ENCODE data around the gene ATG2A.

The ATG2A gene

GRCh38 chr11:64916775-64917662, at the start of gene ATG2A:
TSS of gene ATG2A (minus strand) at chr11:64917209. CDS start at chr11:64917135, 74 bp downstream.
- DNase-seq (ENCODE audit: low spot score), result peak; percentile 100

DNA sequence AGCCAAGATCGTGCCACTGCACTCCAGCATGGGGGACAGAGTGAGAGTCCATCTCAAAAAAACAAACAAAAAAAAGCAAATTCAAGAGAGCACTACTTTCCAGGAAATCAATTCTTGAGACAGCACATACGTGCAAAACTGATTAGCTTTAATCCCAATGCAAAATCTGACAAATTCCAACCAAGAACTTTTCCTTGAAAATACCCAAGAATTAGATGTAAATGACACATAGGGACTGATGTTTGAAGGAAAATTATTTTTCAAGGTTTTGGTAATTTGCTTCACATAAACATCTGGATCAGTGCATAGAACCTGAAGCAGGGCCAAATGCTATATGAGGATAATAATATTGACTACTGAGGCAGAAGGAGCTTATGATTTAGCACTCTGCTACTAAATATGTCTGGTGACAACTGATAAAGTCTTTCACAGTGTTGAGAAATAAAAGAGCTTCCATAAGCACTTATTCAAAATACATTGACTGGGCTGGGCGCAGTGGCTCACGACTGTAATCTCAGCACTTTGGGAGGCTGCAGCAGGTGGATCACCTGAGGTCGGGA, 46.1 kb upstream of the ATG2A start:
- no peak for DNase-seq (ENCODE audit: low spot score)

DNA sequence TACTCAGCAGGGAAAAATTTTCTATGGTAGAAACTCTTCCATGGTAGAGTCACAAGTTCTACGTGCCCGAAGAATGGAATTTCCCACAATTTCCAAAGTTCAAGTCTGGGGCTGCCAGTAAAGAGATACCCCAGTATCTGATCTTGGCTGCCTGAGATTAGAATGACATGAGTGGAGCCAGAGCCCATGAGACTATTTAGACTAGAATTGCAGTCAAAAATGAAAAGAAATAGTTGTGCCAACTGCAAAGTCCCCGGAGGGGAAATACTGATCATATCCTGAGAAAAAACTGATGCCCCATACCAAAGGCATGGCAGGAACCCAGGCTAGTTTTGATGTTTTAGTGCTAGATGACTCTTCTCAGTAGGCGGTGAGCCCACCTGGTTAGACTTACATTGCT, 43.7 kb upstream of the ATG2A start:
- DNase-seq (ENCODE audit: low spot score), result no peak

GRCh38 chr11:64959498-64959897, 42.5 kb upstream of the ATG2A start:
- DNase-seq (ENCODE audit: low spot score), result no peak

- no peak for DNase-seq (ENCODE audit: low spot score)
These were observed 37.2 kb upstream of the ATG2A start for GRCh38 chr11:64954201-64954600.

DNA sequence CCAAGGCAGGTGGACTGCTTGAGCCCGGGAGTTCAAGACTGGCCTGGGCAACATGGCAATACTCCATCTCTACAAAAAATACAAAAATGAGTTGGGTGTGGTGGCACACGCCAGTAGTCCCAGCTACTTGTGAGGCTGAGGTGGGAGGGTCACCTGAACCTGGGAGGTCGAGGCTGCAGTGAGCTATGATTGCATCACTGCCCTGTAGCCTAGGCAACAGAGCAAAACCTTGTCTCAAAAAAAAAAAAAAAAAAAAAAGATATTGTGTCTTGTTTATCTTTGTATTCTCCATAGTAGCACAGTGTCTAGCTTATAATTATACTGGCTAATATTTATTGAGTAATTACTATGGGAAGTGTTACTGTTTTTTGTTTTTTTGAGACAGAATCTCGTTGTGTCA, 34.5 kb upstream of the ATG2A start:
- no peak for DNase-seq (ENCODE audit: low spot score)

GRCh38 chr11:64947208-64947814, 30.3 kb upstream of the ATG2A start:
- no peak for DNase-seq (ENCODE audit: low spot score)

DNA sequence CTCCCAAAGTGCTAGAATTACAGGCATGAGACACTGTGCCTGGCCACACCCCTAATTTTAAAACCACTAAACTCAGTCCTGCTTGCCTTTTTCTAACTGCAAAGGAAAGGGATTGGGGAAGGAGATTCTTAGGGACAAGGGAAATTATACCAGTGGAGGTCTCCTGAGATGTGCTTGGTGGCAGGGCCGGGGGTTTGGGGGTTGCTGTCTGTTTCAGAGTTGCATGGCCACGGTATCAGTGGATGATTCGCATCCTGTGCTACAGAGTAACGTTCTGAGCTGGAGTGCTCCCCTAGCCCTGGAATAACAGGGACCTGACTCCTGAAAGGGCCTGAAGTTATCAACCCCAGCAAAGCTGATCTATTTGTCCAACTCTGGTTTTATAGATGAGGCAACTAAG, 19.5 kb upstream of the ATG2A start:
- no peak for DNase-seq (ENCODE audit: low spot score)

- no peak for DNase-seq (ENCODE audit: low spot score)
These were observed 18.5 kb upstream of the ATG2A start, which contains the start of gene GPHA2 for GRCh38 chr11:64935359-64936081. TSS of gene GPHA2 (minus strand) at chr11:64935893. CDS start at chr11:64935460, 433 bp downstream.

DNA sequence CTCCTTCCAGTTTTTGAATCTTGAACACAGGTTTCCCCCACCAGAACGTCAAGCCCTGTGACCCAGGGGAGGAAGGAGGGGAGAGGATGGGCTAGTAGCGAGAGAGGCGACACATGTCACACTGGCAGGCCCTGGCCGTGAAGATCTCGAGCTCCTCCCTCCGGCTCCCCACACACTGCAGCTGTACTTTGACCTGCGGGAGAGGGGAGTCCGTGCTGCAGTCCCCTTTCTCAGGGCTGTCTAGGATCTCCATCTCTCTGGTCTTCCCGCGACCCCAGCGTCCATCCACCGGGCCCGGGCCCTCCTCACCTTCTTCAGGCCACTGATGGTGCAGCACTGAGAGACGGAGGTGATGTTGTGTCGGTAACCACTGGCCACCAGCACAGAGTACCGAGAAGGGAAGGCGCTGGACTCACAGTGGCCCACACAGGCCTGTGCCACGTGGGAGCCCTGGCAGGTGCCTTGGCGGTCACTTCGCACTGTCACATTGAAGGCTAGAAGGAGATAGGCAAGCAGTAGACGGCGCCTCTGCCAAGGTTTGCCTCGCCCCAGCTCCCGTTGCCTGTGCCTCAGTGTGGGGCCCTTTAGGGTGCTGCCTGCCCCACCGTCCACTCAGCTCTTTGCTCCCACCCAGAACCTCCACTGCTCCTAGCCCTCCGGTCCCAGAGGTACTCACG, 17.8 kb upstream of the ATG2A start:
- DNase-seq (ENCODE audit: low spot score), result no peak

DNA sequence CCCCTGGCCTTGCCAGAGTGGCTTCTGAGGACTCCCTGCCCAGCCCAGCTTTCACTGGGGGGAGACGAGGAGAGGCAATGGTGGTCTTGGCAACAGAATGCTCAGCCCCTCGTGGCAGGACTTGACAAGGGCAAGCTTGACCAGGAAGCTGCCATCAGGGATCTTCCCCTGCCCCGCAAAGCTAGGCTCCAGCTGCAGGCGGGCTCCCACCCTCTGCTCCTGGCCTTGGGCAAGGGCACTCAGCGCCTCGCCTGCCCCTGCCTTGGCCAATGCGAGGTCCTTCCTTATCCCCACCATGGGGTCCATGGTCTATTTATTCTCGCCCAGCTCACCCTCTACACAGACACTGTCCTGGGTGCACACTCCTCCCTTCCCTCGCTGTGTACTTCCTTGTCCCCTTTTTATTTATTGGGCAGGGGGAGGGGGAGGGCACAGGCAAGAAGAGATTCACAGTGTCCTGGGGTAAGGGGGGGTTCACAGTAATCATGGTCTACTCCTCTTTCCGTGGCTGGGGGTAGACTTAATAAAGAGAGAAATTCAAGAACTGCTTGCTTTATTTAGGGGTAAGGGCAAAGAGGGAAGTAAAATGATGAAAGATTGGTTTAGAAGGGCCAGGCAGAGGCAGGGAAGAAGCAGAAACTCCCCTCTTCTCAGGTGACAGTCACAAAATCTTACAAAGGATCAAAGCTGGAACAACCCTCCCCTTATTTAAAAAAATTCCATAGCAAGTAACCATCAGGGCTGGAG, 17.1 kb upstream of the ATG2A start:
- DNase-seq (ENCODE audit: low spot score), result no peak

DNA sequence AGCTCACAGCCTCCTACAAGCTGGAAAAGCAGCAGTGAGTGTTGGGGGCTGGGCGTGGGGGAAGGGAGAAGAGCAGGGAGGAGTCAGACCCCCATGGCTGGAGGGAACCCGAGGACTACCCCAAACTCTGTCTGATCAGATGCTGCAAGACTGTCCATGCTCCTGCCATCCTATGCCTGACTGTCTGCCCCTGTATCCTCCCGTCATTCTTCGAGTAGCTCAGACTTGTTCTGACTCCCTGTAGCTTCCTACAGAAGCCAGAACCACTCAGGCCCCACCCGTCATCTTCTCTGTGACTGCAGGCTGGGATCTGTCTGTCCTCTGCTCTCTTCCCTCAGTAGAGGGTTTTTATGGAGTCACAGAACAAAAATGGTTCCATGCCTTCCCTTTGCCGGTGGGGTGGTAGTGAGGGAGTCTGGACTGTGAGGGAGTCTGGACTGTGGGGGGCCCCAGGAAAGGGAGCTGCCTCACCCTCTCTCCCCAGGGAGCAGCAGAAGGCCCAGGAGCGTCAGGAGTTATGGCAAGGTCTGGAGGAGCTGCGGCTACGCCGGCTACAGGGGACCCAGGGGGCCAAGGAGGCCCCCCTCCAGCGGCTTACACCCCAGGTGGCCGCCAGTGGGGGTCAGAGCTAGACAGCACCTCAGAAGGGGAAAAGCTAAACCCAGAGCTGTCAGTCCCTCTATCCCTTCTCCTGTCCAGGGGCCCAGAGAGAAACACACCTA, 16.4 kb upstream of the ATG2A start:
- no peak for DNase-seq (ENCODE audit: low spot score)

- no peak for DNase-seq (ENCODE audit: low spot score)
These were observed 15.3 kb upstream of the ATG2A start for GRCh38 chr11:64932324-64932723.

DNA sequence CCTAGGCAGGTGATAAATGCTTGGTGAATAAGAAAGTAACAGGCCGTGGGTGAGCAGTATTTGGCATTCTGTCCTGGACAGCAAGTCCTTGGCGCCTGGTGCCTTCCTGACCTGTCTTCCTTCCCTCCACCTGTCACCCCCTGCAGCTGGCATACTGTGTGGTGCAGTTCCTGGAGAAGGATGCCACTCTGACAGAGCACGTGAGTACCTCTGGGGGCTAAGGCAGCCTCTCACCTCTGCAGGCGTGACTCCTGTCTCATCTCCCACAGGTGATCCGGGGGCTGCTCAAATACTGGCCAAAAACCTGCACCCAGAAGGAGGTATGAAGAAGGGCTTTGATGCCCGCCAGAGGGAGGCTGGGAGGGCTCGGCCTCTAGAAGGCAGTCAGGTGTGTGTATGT, 14.3 kb upstream of the ATG2A start:
- DNase-seq (ENCODE audit: low spot score), result no peak

DNA sequence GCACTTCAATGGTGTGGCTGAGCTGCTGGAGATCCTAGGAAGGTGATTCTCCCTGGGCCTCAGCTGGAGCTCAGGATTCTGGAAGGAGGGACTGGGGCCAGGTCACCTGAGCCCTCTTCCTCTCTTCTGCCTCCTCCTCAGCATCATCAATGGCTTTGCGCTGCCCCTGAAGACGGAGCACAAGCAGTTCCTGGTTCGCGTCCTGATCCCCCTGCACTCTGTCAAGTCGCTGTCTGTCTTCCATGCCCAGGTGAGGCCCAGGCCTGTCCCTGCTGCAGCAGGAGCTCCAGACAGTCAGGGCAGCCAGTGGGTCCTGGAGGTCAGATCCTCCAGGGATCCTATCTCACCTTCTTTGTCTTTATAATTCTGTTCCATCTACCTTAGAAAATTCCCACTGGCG, 13.3 kb upstream of the ATG2A start:
- no peak for DNase-seq (ENCODE audit: low spot score)

- no peak for DNase-seq (ENCODE audit: low spot score)
These were observed 12.6 kb upstream of the ATG2A start for GRCh38 chr11:64929625-64930024.

DNA sequence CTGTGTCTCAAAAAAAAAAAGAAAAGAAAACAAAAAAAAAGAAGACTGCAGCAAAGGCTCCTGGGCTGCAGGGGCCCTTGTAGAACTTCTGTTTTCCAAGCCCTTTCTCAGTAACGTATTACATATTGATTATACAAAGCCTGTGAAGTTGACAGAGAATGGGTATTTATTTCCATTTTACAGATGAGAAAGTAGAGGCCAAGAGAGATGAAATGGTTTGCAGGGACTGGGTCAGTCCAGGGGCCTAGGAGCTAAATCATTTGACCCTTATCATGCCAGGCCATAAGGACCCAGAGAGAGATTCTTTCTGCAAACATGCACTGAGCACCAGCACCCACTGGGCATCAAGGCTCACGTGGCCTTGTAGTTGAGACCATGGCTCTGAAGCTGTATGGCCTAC, 11.9 kb upstream of the ATG2A start:
- DNase-seq (ENCODE audit: low spot score), result no peak

- DNase-seq (ENCODE audit: low spot score), result no peak
These were observed 9.7 kb upstream of the ATG2A start for GRCh38 chr11:64926689-64927088.

DNA sequence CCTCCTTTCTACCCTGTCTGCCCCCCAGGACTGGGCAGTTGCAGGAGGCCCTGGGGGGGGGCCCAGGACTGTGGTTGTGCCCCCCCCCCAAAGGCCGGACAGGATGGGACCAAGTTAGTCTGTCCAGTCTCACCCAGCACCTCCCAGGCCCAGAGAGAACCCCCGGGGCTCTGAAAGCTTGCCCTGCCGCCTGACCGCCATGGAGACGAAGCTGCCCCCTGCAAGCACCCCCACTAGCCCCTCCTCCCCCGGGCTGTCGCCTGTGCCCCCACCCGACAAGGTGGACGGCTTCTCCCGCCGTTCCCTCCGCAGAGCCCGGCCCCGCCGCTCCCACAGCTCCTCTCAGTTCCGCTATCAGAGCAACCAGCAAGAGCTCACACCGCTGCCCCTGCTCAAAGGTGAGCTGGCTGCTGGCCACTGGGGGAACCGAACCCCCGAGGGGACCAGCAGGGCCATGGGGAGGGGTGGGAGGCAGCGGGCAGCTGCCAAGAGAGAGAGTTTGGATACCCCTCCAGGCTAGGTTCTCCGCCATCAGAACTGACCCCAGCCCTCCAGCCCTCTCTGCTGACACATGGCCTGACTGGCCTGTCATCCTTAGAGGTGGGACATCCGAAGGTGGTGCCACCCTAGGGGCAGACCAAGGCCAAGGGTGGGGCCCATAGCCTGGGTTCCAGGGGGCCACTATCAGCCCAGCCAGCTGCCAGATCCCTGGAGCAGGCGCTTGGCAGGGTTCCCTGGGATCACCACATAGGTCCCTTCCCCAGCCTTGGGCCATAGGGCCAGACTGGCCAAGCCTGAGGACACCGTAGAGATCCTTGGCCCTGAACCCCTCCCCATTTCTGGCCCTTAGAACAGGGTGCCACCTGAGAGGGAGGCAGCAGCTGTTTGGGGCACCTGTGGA, 8.8 kb upstream of the ATG2A start:
- no peak for DNase-seq (ENCODE audit: low spot score)
